HepG2 (cell line): ENCODE measurements around the gene SURF1. TPM values are rescaled to one million over a fixed set of nuclear protein-coding genes. Genes with fewer than 3 reads are reported as not detected.
A peak's percentile ranks its signal among the peaks of the same experiment; 100 is the strongest.

ENCODE experiments used
- BCLAF1 ChIP-seq: fragments of 450-650 bp; IDR thresholded peaks from 2 replicates; pipeline ENCODE4 v1.6.1; 2017; ENCODE audit warnings: mild to moderate bottlenecking
- CAMTA2 ChIP-seq: sonication (generic); formaldehyde crosslinking; IDR thresholded peaks from 2 replicates; pipeline ENCODE4 v1.4.0; 2020; ENCODE audit warnings: mild to moderate bottlenecking, missing genetic modification reagents, borderline replicate concordance
- GTF2F1 ChIP-seq: fragments of 150-350 bp; IDR thresholded peaks from 2 replicates; pipeline ENCODE4 v1.6.1; 2014; ENCODE audit warnings: low read length
- KLF6 ChIP-seq: IDR thresholded peaks from 2 replicates; pipeline ENCODE4 v1.8.0; 2016; ENCODE audit warnings: missing biosample characterization, missing genetic modification reagents
- NCOA5 ChIP-seq: sonication (generic); formaldehyde crosslinking; IDR thresholded peaks from 2 replicates; pipeline ENCODE4 v1.4.0; 2020; ENCODE audit warnings: missing genetic modification reagents
- NFIB ChIP-seq: sonication (generic); formaldehyde crosslinking; IDR thresholded peaks from 2 replicates; pipeline ENCODE4 v1.9.0; 2021; ENCODE audit warnings: missing genetic modification reagents, mild to moderate bottlenecking, borderline replicate concordance
- POLR2AphosphoS5 ChIP-seq: IDR thresholded peaks from 2 replicates; pipeline ENCODE4 v1.6.1; 2012; ENCODE audit warnings: low read depth, low read length
- PRDM10 ChIP-seq: sonication (generic); formaldehyde crosslinking; IDR thresholded peaks from 2 replicates; pipeline ENCODE4 v1.4.0; 2020; ENCODE audit warnings: low read depth, missing genetic modification reagents
- RAD21 ChIP-seq: fragments of 450-650 bp; formaldehyde crosslinking; IDR thresholded peaks from 2 replicates; pipeline ENCODE4 v1.5.0; 2020; ENCODE audit warnings: mild to moderate bottlenecking
- RBM39 ChIP-seq: fragments of 200-400 bp; formaldehyde crosslinking; IDR thresholded peaks from one replicate; pipeline ENCODE4 v1.6.1; 2018; ENCODE audit warnings: antibody characterized with exemption, mild to moderate bottlenecking, low read depth, low read length; ENCODE audit not compliant: poor library complexity, severe bottlenecking
- ZBTB38 ChIP-seq: sonication (generic); formaldehyde crosslinking; IDR thresholded peaks from 2 replicates; pipeline ENCODE4 v1.5.1; 2020; ENCODE audit warnings: mild to moderate bottlenecking, missing genetic modification reagents
- ZBTB4 ChIP-seq: sonication (generic); formaldehyde crosslinking; IDR thresholded peaks from 2 replicates; pipeline ENCODE4 v1.4.0; 2020; ENCODE audit warnings: missing genetic modification reagents, mild to moderate bottlenecking, borderline replicate concordance
- ZNF230 ChIP-seq: sonication (generic); formaldehyde crosslinking; IDR thresholded peaks from 2 replicates; pipeline ENCODE4 v1.4.0; 2020; ENCODE audit warnings: mild to moderate bottlenecking, missing genetic modification reagents
- ZNF34 ChIP-seq: sonication (generic); formaldehyde crosslinking; IDR thresholded peaks from 2 replicates; pipeline ENCODE4 v1.4.0; 2020; ENCODE audit warnings: mild to moderate bottlenecking, missing genetic modification reagents, borderline replicate concordance
- ZNF543 ChIP-seq: sonication (generic); formaldehyde crosslinking; IDR thresholded peaks from 2 replicates; pipeline ENCODE4 v1.4.0; 2020; ENCODE audit warnings: mild to moderate bottlenecking, missing genetic modification reagents
- ZNF639 ChIP-seq: conservative IDR thresholded peaks from 2 replicates; pipeline ENCODE4 v1.6.1; 2018; ENCODE audit warnings: missing genetic modification reagents
- ZNF766 ChIP-seq: sonication (generic); formaldehyde crosslinking; IDR thresholded peaks from 2 replicates; pipeline ENCODE4 v1.5.0; 2020; ENCODE audit warnings: missing genetic modification reagents, borderline replicate concordance
- polyA plus RNA-seq, 8 experiments: library from polyadenylated mRNA; depleted of rRNA in 3 of 8; stranded (reverse) in 7 of 8; unstranded in 1 of 8; fragments of >200 nt; fragmentation: Illumina TruSeq in 4 of 8; extraction: Trizol in 4 of 8; gene quantifications; 2 replicates each; pipeline versions ENCODE4 v1.2.1 to v1.2.3, GENCODE V29; 2011 to 2016; ENCODE audit warnings: low read depth in 4 of 8, missing spikeins in 1 of 8, mixed read lengths in 1 of 8; ENCODE audit not compliant: insufficient read depth in 1 of 8
- total RNA-seq, 5 experiments: library from RNA; depleted of rRNA; stranded (reverse); fragments of >200 nt; fragmentation: Illumina TruSeq; extraction: Trizol; gene quantifications; 2 replicates each; pipeline ENCODE4 v1.2.3, GENCODE V29; 2016; ENCODE audit warnings: low read depth in 1 of 5

The SURF1 gene
- total and polyA plus RNA-seq, 2 of the 13 experiments (the other 11 are each of a cell fraction or from before 2014, with no cell fraction given) = 17.8 to 40.7 TPM

GRCh38 chr9:133375724-133376654 is 19.7 kb upstream of the SURF1 start, which contains the start of the genes STKLD1 and SURF4 (continued):
- no peak for TF ChIP-seq ZBTB4 (CRISPR knock-in tag)
- TF ChIP-seq RAD21 (CRISPR knock-in tag) = peak; percentile 58
- TF ChIP-seq NCOA5 (CRISPR knock-in tag) = no peak
- TF ChIP-seq ZNF34 (CRISPR knock-in tag) = peak; percentile 65; the same call in 1 of the 2 replicates
- peak; percentile 42 for TF ChIP-seq RBM39
- no peak; the same call in none of the 2 replicates for TF ChIP-seq ZNF639 (CRISPR knock-in tag)
- TF ChIP-seq ZNF543 (CRISPR knock-in tag) = 0 out of 2 replicates have a peak, but pooled peaks have one; percentile 58
- peak; percentile 65; the same call in 1 of the 2 replicates for TF ChIP-seq POLR2AphosphoS5
- TF ChIP-seq ZBTB38 (CRISPR knock-in tag) = peak; percentile 77
- peak; percentile 58; the same call in 1 of the 2 replicates for TF ChIP-seq ZNF766
- 0 out of 2 replicates have a peak, but pooled peaks have one; percentile 35 for TF ChIP-seq GTF2F1
- no peak for TF ChIP-seq BCLAF1
- TF ChIP-seq ZNF230 = no peak; the same call in 1 of the 2 replicates
- TF ChIP-seq NFIB (CRISPR knock-in tag) = no peak
- peak; percentile 41; the same call in 1 of the 2 replicates for TF ChIP-seq KLF6
- no peak for TF ChIP-seq CAMTA2 (CRISPR knock-in tag)
- TF ChIP-seq PRDM10 = no peak
